Adrenal gland (tissue), 12 donors: ENCODE results near the gene ZBTB7C. TPM values are rescaled to one million over a fixed set of nuclear protein-coding genes. Genes with fewer than 3 reads are reported as not detected.

Experiments
- DNase-seq, 7 donors: peaks; one replicate each; pipeline ENCODE4 v3.0.0-alpha.2; 2019 to 2020
- H3K27ac ChIP-seq, 5 donors: fragments of 200-600 bp; sonication (generic) in 4 of 5; 1 replicate in 3 of 5; 2 replicates in 2 of 5; pipeline versions ENCODE4 v1.5.1 to v1.8.0; 2016 to 2020; ENCODE audit warnings: mild to moderate bottlenecking in 1 of 5
- H3K27me3 ChIP-seq: fragments of 200-600 bp; 2 replicates; pipeline ENCODE4 v1.8.0; 2021
- H3K36me3 ChIP-seq, 2 donors: fragments of 200-600 bp; replicated peaks in 1 of 2; 1 replicate in 1 of 2; 2 replicates in 1 of 2; pipeline versions ENCODE4 v1.5.1 to v1.8.0; 2018 to 2022
- H3K4me1 ChIP-seq, 2 donors: fragments of 200-600 bp; replicated peaks in 1 of 2; 1 replicate in 1 of 2; 2 replicates in 1 of 2; pipeline versions ENCODE4 v1.5.1 to v1.8.0; 2018 to 2021
- H3K4me3 ChIP-seq, 4 donors: fragments of 200-600 bp; sonication (generic) in 3 of 4; one replicate each; pipeline ENCODE4 v1.5.1; 2016 to 2018
- H3K9me3 ChIP-seq, 3 donors: fragments of 200-600 bp; sonication (generic) in 1 of 3; replicated peaks in 1 of 3; 1 replicate in 2 of 3; 2 replicates in 1 of 3; pipeline versions ENCODE4 v1.5.1 to v1.8.0; 2016 to 2021
- POLR2A ChIP-seq, 2 donors: fragments of 450-650 bp; IDR thresholded peaks; one replicate each; pipeline ENCODE4 v1.6.1; 2017; ENCODE audit warnings: antibody characterized with exemption in 2 of 2, mild to moderate bottlenecking in 2 of 2, moderate library complexity in 1 of 2
- WGBS, 4 donors: extraction: QIAGEN DNeasy Blood & Tissue Kit in 2 of 4; methylation state at CpG; one replicate each; pipeline versions ENCODE4 v1.1.5 to v1.1.7; 2013 to 2017; 5-methylcytosine and 5-hydroxymethylcytosine counted together
- intact Hi-C, 2 donors: fragments of 100-400 bp; cut with DNase I; formaldehyde crosslinking; loops; one replicate each; pipeline versions ENCODE4 v1.14.1 to v1.15.0; 2022 to 2023
- polyA plus RNA-seq, 3 donors: library from polyadenylated mRNA; stranded (reverse); fragments of 200-250 nt in 2 of 3; fragments of 350-450 nt in 1 of 3; fragmentation: Illumina TruSeq in 1 of 3; extraction: RNeasy Lipid Tissue Mini Kit (QIAGEN cat#74804) in 1 of 3; gene quantifications; one replicate each; pipeline ENCODE4 v1.2.3, GENCODE V29; 2013 to 2014
- total RNA-seq, 9 donors: library from RNA; depleted of rRNA in 4 of 9; stranded (reverse); fragments of >200 nt in 4 of 9; fragments of 120-200 nt in 1 of 9; fragmentation: NEBNext Ultra II Directional in 1 of 9; extraction: Animal tissue kit (Norgen Biotek cat#: 25700) in 1 of 9; gene quantifications; one replicate each; pipeline versions ENCODE4 v1.1.0 to v1.2.4, GENCODE V29; 2013 to 2023
- TF ChIP-seq, protein P1 (sequence below), 6 experiments: fragments of 450-650 bp in 4 of 6; fragments of 200-600 bp in 2 of 6; sonication (generic) in 1 of 6; IDR thresholded peaks; 1 replicate in 5 of 6; 2 replicates in 1 of 6; pipeline versions ENCODE4 v1.5.1 to v1.8.0; 2016 to 2021; ENCODE audit warnings: antibody characterized with exemption in 6 of 6, mild to moderate bottlenecking in 2 of 6, moderate library complexity in 1 of 6
- donor health status: healthy with polysubstance abuse.
- donor health status: Bipolar disorder and iron deficiency.
- donor health status: DM: yes; HTN: yes; CAD: no.
- donor health status: DM: no; HTN: no; CAD: no.
- donor health status: DM: no; HTN: no; CAD: no.
- donor health status: DM: yes; HTN: yes; CAD: no.

The ZBTB7C gene
- total and polyA plus RNA-seq, 12 donors, result 5.2 to 42.8 (median 26.8) TPM

DNA sequence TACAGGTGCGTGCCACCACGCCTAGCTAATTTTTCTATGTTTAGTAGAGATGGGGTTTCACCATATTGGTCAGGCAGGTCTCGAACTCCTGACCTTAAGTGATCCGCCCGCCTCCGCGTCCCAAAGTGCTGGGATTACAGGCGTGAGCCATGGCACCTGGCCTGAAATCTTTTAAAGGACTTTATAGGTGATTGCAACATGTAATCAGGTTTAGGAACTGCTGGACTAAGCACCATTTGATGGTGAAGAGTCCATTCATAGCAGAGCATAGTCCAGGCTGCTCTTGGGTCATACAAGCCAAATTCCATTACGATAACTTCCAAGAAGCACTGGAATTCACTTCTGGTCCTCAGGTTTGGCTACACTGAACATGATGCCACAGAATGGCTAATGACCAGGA, 278.1 kb downstream of the ZBTB7C start:
- H3K36me3 ChIP-seq, result no peaks in the 10 kb centered on the region
- H3K27me3 ChIP-seq, result no peaks in the 10 kb centered on the region
- 96 to 98% (median 97%) methylated on average over 9 of the region's 9 CpGs for WGBS, 4 donors
- intact Hi-C loops, result loop anchor here in 1 of 2 donors (10.0 kb wide), 1 partner anchor 314 kb away; no protein-coding TSS in a partner anchor
- peaks cover 27 to 40% of the 10 kb centered on the region in 2 donors for H3K4me1 ChIP-seq
- DNase-seq, result no peak
- TF ChIP-seq POLR2A (IDR thresholded peaks at IDR 0.05), result no peak
- TF ChIP-seq, protein P1, sequence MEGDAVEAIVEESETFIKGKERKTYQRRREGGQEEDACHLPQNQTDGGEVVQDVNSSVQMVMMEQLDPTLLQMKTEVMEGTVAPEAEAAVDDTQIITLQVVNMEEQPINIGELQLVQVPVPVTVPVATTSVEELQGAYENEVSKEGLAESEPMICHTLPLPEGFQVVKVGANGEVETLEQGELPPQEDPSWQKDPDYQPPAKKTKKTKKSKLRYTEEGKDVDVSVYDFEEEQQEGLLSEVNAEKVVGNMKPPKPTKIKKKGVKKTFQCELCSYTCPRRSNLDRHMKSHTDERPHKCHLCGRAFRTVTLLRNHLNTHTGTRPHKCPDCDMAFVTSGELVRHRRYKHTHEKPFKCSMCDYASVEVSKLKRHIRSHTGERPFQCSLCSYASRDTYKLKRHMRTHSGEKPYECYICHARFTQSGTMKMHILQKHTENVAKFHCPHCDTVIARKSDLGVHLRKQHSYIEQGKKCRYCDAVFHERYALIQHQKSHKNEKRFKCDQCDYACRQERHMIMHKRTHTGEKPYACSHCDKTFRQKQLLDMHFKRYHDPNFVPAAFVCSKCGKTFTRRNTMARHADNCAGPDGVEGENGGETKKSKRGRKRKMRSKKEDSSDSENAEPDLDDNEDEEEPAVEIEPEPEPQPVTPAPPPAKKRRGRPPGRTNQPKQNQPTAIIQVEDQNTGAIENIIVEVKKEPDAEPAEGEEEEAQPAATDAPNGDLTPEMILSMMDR (IDR thresholded peaks at IDR 0.05), result no peak
- no peaks in the 10 kb centered on the region for H3K9me3 ChIP-seq
- no peak overlapping the region for H3K4me3 ChIP-seq
- H3K27ac ChIP-seq, result no peak overlapping the region

DNA sequence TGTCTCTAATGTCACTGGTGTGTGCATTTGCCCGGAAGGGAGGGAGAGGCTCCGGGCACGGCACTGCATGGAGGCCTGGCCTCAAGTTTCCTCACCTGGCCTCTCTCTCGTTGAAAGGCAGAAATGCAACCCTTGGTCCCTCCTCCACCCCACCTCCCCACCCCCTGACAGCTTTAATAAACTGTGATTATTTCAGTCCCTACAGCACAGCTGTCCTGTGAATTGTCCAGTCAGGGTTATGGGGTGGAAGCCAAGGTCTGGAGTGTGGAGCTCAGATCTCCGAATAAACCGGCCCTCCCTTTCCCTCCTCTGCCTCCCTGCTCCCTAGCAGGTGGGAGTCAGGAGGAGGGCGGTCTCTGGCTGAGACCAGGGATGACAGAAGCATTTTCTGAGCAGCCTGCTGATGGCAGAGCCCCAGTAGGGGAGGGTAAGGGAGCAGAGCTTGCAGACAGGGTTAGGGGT, 279.5 kb downstream of the ZBTB7C start:
- Histone ChIP-seq H3K4me1 (peaks cover 27 to 42% of the 10 kb centered on the region in 2 donors), H3K27ac (peak overlapping the region in 3 of 5 donors; percentile 10 to 64 (median 39)), H3K4me3 (no peak overlapping the region), H3K27me3 (no peaks in the 10 kb centered on the region), H3K9me3 (no peaks in the 10 kb centered on the region), H3K36me3 (no peaks in the 10 kb centered on the region)
- WGBS, 4 donors, result 44 to 65% (median 55%) methylated on average over 4 to 7 of the region's 7 CpGs
- TF ChIP-seq, protein P1 (IDR thresholded peaks at IDR 0.05), result no peak
- TF ChIP-seq POLR2A (IDR thresholded peaks at IDR 0.05), result no peak
- peak in 3 of 7 donors; percentile 39 to 43 (median 40) for DNase-seq
- intact Hi-C loops, result loop anchor here in 1 of 2 donors (10.0 kb wide), 2 partner anchors 95 to 315 kb away; no protein-coding TSS in a partner anchor

DNA sequence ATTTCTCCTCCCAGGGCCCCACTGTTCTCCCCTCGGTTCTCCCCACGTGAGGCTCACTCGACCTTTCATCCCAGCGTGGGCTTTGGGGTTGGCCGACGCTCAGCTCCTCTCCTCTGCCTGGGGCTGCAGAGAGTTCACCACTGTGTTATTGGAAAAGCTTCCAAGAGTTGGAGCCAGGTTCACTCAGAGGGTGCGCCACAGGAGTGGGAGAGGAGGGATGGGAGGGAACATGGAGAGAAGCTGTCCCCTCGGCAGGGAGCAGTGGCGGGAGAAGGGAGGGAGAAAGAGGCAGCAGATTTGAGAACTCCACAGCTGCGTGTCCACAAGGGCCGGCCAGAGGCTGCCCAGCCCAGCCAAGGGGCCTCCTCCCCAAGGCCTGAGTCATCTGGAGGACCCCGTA, 281.6 kb downstream of the ZBTB7C start:
- Histone ChIP-seq H3K27ac (no peak overlapping the region), H3K4me1 (peaks cover 11 to 30% of the 10 kb centered on the region in 2 donors), H3K4me3 (no peak overlapping the region), H3K27me3 (no peaks in the 10 kb centered on the region), H3K36me3 (no peaks in the 10 kb centered on the region), H3K9me3 (no peaks in the 10 kb centered on the region)
- no peak for TF ChIP-seq POLR2A (IDR thresholded peaks at IDR 0.05)
- TF ChIP-seq, protein P1 (IDR thresholded peaks at IDR 0.05), result no peak
- intact Hi-C loops, result loop anchor here in 1 of 2 donors (10.0 kb wide), 1 partner anchor 93 kb away; no protein-coding TSS in a partner anchor
- no peak for DNase-seq
- WGBS, 4 donors, result 82 to 95% (median 88%) methylated on average over 12 of the region's 12 CpGs

DNA sequence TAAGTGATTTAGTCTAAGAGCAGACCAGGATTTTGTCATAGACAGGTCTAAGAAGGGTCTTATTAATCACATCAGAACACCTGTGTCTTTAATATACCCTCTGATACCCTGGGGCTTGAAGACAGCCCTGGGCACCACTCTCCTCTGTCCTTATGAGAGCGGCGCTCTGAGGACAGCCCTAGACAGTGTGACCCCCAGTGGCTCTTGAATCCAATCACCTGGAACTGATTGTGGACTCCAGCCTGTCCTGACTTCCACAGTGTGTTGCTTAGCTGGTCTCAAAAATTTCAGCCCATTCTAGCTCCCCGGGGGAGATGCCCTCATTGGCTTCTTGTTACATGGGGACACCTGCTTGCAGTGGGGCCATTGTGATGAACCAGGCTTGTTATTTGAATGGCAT, 282.9 kb downstream of the ZBTB7C start:
- TF ChIP-seq, protein P1 (IDR thresholded peaks at IDR 0.05), result no peak
- no peak for TF ChIP-seq POLR2A (IDR thresholded peaks at IDR 0.05)
- intact Hi-C loops, result loop anchor here in 1 of 2 donors (10.0 kb wide), 1 partner anchor 91 kb away; no protein-coding TSS in a partner anchor
- no peak for DNase-seq
- no peaks in the 10 kb centered on the region for H3K36me3 ChIP-seq
- WGBS, 4 donors, result 62 to 100% (median 91%) methylated on average over 3 of the region's 3 CpGs
- H3K4me3 ChIP-seq, result no peak overlapping the region
- H3K4me1 ChIP-seq, result peaks cover 10 to 30% of the 10 kb centered on the region in 2 donors
- H3K27ac ChIP-seq, result no peak overlapping the region
- H3K27me3 ChIP-seq, result no peaks in the 10 kb centered on the region
- H3K9me3 ChIP-seq, result no peaks in the 10 kb centered on the region
